HG03575 (cell line): ENCODE measurements around the gene PAPOLB.

Experiments used
- ATAC-seq: cut with Tn5 transposase; IDR thresholded peaks from one replicate; pipeline ENCODE4 v1.9.1; 2021; ENCODE audit not compliant: unreplicated experiment, insufficient number of reproducible peaks, low FRiP score; ENCODE audit errors: extremely low read depth

Gene PAPOLB

GRCh38 chr7:4850262-4850795 is 11.5 kb downstream of the PAPOLB start:
- no peak for ATAC-seq

DNA sequence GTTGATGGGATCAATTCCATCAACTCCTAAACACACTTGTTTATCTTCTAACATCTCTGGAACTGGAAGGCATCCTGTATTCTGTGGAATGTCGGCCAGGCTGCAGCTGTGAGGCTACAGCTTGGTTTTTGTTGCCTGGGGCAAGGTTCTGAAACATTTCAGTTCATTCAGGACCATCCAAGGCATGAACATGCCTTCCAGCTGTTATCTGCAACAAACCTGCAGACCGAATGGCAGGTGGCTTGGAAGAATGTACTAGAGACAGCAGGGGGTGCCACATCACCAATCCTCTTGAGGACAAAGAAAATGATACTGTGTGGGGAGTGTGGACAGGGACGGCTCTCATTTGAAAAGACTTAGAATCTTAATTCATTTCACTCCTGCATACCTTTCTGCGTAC is 12.4 kb downstream of the PAPOLB start:
- ATAC-seq: no peak

DNA sequence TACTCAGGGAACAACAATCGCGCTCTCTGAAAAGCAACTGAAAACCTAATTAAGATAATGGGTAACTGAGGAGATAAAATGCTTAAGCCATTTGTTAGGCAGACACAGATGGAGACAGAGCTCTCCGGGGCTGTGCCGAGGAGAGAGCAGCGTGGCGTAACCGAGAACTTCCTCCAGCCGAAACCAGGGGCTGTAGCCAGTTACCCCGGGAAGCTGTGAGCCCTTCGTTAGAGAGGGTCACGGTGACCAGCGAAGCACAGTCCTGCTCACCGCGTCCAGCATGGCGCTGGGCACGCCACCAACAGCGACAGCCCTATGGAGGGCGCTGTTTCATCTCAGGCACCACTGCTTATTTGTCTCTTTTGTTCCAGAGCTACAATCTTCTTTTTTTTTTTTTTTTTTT is 16.1 kb downstream of the PAPOLB start:
- ATAC-seq: no peak

- no peak for ATAC-seq
Measured at GRCh38 chr7:4842319-4843064, 19.3 kb downstream of the PAPOLB start.

DNA sequence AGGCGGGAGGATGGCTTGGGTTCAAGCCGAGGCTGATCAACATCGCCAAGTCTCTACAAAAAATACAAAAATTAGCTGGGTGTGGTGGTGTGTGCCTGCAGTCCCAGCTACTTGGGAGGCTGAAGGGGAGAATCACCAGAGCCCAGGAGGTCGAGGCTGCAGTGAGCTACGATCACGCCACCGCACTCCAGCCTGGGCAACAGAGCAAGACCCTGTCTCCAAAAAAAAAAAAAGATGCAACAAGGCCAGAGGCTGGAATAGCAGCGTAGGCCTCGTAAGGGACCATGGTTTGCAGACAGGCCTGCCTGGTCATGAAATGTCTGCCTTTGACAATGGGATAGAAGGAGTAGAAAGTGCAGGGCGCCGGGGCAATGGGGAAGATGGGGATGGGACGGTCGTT is 20.0 kb downstream of the PAPOLB start:
- ATAC-seq: no peak

GRCh38 chr7:4841007-4841784 is 20.6 kb downstream of the PAPOLB start:
- no peak for ATAC-seq

- ATAC-seq: no peak
Measured at GRCh38 chr7:4840079-4840501, 21.7 kb downstream of the PAPOLB start.

DNA sequence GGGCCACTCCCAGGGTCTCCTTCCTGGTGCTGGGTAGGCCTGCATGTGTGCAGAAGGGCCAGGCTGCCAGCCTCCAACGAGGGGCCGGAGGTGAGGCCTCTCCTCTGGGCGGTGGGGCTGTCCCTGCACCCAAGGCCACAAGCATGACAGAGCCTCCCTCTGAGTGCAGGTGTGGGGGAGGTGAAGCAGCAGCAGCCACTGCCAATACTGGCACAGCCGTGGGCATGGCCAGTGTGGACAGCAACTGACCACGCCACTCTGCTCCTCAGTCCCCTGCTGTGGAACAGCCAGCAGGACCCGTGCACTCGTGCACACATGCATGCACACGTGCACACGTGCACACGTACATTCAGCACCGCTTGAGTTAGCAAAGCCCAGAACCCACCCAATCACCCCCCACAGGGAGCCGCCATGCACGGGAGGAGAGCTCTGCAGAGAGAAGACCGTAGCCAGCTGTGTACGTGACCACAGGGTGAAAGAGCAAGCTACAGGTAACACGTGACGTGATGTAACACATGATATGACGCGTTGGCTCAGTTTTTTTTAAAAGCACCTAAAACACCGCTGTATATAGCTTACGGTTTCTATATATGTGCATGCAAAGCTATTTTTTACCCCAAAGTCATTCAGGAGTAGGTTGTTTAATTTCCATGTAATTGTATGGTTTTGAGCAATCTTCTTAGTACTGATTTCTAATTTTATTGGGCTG is 23.1 kb downstream of the PAPOLB start:
- ATAC-seq: no peak

DNA sequence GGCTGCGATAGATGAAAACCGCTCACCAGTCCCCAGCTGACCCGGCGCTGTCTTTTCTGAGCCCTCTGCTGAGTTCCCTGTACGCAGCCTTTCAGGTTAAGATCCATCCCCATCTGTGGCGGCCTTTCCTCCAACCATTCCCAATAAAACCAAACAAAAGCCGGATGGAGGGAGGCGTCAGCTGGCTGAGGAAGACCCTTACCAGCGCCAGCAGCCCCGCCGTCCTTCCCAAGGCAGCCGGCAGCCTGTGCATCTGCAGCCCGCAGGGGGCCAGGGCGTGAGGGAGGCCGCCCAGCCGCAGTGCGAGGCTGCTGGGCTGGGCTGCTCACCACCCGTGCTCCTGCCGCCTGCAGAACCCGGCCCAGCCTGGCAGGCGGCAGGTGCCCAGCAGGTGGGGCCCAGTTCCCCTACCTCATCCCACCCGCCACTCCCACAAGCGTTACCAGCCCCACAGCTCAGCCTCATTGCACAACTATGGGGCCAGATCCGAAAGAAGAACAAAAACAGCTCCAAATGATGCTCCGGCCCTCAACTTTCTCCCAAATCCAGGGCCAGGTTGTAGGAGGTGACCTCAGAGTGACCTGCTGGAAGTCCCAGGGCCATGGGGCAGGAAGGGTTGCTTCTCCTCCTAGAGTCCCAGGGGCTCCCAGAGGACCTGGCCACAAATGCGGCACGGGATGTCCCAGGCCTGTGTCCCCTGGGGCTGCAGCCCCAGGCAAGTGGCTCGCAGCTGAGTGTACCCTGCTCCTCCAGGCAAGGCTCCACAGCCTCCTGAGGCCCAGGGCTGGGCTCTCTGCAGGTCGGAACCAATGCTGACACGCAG is 23.8 kb downstream of the PAPOLB start:
- ATAC-seq: no peak

DNA sequence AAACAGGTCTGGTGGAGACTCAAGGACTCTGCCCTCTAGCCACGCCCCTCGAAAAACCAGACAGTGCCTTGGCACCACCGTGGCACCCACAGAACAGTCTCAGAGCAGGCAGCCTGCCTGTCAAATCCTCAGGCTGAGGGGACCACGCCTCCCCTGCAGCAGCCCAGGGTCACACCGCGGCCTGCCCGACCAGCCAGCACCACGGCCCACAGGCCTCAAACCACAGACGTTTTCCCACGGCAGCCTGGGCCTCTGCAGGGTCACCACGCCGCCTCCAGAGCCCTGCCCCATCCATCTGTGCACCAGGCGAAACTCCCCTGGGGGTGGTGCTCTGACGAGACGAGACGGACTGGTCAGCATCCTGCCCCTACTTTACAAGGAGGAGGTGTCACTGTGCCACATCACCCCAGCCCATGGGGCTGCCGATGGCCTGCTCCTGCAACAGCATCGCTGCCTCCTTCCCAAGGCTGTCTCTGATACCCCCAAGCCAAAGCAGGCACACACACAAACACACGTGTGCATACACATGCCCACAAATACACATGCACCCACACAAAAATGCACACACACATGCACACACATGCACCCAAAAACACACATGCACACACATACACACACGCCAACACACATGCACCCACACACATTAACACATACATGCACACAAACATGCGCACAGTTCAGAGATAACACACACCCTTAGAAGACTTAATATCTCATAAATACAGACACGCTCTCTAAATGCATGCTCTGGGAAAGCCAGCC is 24.6 kb downstream of the PAPOLB start:
- no peak for ATAC-seq

DNA sequence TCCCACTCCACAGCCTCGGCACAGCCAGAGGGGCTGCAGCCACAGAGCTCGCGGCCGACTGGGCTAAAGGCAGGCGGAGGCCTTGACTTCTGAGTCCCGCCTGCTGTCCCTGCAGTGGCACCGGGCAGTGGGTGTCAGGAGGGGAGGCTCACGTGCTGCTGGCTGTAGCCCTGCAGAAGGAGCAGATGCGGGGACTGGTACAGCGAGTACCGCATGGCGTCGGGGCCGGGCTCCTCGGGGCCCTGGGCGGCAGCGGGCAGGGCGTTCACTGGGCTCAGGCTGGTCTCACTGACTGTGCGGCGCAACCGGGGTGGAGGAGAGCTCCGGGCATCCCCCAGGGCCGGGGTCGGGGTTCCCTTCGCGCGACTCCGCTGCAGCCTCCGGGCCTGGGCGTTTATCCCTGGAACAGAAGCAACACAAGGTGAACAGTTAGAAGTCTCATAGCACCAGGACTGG is 25.6 kb downstream of the PAPOLB start:
- ATAC-seq: no peak

- ATAC-seq: no peak
Measured at GRCh38 chr7:4835398-4836205, 26.2 kb downstream of the PAPOLB start.

DNA sequence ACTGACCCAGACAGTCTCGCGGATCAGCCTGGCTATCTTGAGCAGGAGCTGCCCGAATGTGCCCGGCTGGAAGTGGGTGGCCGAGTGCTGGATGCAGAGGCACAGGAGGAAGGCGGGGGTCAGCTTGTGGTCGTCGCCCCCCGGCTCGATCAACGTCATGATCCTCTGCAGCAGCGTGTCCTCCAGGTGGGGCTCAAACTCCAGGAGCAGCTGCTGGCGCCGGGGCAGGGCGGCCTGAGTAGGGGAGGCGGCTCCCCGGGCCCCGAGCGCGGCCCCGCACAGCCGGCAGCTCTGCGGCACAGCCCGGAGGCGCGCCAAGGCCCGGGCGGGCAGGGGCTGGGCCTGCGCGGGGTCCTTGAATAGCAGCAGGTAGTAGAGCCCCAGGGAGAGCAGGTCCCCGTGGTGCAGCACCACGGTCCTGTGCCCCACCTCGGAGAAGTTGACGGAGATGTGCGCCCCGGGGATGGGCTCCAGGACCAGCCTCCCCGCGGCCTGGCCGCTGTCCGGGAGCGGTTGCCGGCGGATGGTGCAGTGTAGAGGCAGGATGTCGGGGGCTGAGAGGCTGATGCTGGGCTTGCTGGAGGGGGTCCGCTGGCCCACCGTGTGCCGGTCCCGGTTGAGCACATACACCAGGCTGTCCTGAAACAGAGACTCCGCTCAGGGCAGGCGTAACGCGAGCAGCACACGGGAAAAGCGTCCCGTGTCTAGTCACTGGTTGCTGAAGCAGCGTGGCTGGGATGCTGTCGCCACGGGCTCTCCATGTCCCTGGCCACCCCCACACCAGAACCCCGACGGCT is 27.0 kb downstream of the PAPOLB start:
- no peak for ATAC-seq

DNA sequence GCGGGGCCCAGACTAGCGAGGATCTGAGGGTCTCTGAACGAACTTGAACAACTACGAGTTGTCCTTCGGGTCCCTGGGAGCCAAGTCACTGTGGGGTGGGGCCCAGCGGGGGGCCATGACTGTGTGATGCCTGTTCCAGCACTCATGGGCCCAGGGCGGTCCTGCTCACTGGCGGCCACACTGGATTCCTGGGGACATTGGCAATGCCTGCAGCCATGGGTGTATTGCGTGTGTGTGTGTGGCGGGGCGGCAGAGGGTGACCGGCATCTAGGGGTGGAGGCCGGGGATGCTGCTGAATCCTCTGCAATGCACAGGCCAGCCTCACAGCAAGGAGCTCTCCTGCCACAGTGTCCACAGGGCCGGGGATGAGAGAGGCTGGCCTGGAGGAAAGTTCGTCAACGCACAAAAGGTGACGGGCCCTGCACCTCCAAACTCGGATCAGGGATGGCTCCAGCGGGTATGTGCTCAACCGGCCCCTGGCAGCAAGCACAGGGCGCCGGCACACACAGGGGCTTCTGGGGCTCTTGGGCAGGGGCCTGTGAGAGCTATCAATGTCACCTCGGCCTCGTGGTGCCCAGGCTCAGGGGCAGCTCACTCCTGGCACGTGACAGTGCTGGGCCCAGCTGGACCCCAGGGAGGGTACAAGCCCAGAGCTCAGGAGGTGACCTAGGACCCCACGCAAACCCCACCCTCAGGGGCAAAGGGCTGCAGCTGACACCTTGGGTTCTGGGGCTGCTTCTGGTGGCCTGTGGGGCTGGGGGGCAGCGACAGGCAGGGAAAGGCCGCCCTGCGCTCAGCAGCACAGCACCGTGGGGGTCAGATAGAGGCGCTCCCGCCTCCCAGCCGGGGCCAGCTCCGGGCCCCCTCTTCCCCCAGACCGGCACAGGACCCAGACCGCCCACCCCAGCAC is 27.9 kb downstream of the PAPOLB start:
- ATAC-seq: no peak

GRCh38 chr7:4833176-4833575 is 28.7 kb downstream of the PAPOLB start:
- ATAC-seq: no peak

GRCh38 chr7:4832711-4833110 is 29.1 kb downstream of the PAPOLB start:
- no peak for ATAC-seq
